Mesothelial cell of epicardium (in vitro differentiated cells): ENCODE measurements around the gene SMIM44. TPM values are rescaled to one million over a fixed set of nuclear protein-coding genes. Genes with fewer than 3 reads are reported as not detected.

ENCODE experiments used
- DNase-seq, 2 experiments: peaks; one replicate each; pipeline ENCODE4 v3.0.0; 2021; ENCODE audit warnings: low spot score in 2 of 2; ENCODE audit not compliant: unreplicated experiment in 2 of 2
- H3K27ac Mint-ChIP-seq: 2 replicates; pipeline ENCODE4 v1.8.0; 2021; ENCODE audit warnings: mixed read lengths
- H3K27me3 Mint-ChIP-seq: 2 replicates; pipeline ENCODE4 v1.8.0; 2021; ENCODE audit warnings: low read depth, mixed read lengths
- H3K36me3 Mint-ChIP-seq: 2 replicates; pipeline ENCODE4 v1.8.0; 2021; ENCODE audit warnings: mixed read lengths
- H3K4me1 Mint-ChIP-seq: 2 replicates; pipeline ENCODE4 v1.8.0; 2021; ENCODE audit warnings: mixed read lengths
- H3K4me3 Mint-ChIP-seq: 2 replicates; pipeline ENCODE4 v1.8.0; 2021; ENCODE audit warnings: mild to moderate bottlenecking, moderate library complexity, mixed read lengths
- H3K9me3 Mint-ChIP-seq: 2 replicates; pipeline ENCODE4 v1.8.0; 2021; ENCODE audit warnings: mixed read lengths
- total RNA-seq: library from RNA; stranded (reverse); gene quantifications from 3 replicates; pipeline ENCODE4 v1.2.1, GENCODE V29; 2021
- TF ChIP-seq, protein P1 (sequence below): fragments of 200-600 bp; sonication (generic); IDR thresholded peaks from one replicate; pipeline ENCODE4 v1.5.0; 2021; ENCODE audit warnings: antibody characterized with exemption; ENCODE audit not compliant: unreplicated experiment

Gene SMIM44
- total RNA-seq, 1 donor from 2014 or later, result not detected

- H3K27ac Mint-ChIP-seq, result no peak overlapping the region
Observed at GRCh38 chr19:3524078-3524842, 41.0 kb upstream of the SMIM44 start.

DNA sequence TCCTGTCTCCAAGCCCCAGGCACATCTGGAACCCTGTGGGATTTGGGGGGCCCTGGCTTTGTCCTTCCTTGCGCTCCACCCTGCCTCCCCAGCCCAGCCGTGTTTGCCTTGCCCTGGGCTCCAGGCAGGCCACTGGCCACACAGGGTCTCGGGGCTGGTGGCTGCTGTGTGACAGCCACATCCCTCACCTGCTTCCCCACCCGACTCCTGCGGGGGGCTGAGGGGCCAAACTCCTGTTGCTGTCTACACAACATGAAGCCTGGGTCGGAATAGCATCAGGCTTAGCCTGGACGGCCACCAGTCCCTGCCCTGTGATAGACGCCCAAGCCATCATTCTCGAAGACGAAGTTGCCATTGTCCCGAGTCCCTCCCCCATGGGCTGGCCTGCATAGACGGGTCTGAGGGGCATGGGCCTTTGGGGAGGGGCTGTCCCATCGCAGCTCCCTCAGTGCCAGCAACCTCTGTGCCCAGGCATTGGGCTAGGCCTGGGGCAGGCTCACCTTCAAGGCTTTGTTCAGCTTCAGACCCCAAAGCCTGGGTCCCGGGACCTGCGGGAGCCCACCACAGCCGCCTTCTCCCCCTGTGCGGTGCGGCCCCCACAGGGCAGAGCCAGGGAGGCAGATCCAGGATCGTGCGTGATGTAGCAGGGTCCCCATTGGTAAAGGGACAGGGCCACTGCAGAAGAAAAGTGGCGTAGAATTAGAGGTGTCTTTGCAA lies 40.3 kb upstream of the SMIM44 start:
- Mint-ChIP-seq H3K4me1 (peaks cover 5% of the 10 kb centered on the region), H3K4me3 (no peak overlapping the region), H3K27ac (no peak overlapping the region), H3K9me3 (no peaks in the 10 kb centered on the region), H3K36me3 (peaks cover 11% of the 10 kb centered on the region), H3K27me3 (no peaks in the 10 kb centered on the region)
- TF ChIP-seq, protein P1, sequence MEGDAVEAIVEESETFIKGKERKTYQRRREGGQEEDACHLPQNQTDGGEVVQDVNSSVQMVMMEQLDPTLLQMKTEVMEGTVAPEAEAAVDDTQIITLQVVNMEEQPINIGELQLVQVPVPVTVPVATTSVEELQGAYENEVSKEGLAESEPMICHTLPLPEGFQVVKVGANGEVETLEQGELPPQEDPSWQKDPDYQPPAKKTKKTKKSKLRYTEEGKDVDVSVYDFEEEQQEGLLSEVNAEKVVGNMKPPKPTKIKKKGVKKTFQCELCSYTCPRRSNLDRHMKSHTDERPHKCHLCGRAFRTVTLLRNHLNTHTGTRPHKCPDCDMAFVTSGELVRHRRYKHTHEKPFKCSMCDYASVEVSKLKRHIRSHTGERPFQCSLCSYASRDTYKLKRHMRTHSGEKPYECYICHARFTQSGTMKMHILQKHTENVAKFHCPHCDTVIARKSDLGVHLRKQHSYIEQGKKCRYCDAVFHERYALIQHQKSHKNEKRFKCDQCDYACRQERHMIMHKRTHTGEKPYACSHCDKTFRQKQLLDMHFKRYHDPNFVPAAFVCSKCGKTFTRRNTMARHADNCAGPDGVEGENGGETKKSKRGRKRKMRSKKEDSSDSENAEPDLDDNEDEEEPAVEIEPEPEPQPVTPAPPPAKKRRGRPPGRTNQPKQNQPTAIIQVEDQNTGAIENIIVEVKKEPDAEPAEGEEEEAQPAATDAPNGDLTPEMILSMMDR, result no peak
- DNase-seq, result no peak

More at GRCh38 chr19:3524078-3524842, 41.0 kb upstream of the SMIM44 start:
- Mint-ChIP-seq H3K4me1 (peaks cover 5% of the 10 kb centered on the region), H3K27me3 (no peaks in the 10 kb centered on the region), H3K36me3 (peaks cover 11% of the 10 kb centered on the region), H3K4me3 (no peak overlapping the region), H3K9me3 (no peaks in the 10 kb centered on the region)
- DNase-seq, result no peak
- TF ChIP-seq, protein P1, result no peak

- H3K4me3 Mint-ChIP-seq, result no peak overlapping the region
- H3K9me3 Mint-ChIP-seq, result no peaks in the 10 kb centered on the region
- DNase-seq, result no peak
- no peaks in the 10 kb centered on the region for H3K27me3 Mint-ChIP-seq
- peaks cover 11% of the 10 kb centered on the region for H3K36me3 Mint-ChIP-seq
- peak overlapping the region; percentile 4 for H3K27ac Mint-ChIP-seq
- peaks cover 5% of the 10 kb centered on the region for H3K4me1 Mint-ChIP-seq
- TF ChIP-seq, protein P1, result no peak
Observed at GRCh38 chr19:3522421-3523360, 39.5 kb upstream of the SMIM44 start.

DNA sequence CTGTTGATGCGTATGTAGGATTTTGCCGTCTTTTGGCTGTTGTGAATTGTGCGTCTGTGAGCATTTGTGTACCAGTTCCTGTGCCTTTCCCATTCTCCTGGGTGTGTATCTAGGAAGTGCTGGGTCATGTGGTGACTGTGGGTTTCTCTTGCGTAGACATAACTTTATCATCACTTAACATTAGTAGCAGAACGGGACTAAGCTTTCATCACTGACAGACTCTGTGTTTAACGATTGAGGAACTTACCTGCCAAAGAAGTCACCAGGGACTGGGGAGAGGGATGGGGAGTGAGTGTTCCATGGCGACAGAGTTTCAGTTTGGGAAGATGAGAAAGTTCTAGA lies 37.8 kb upstream of the SMIM44 start:
- TF ChIP-seq, protein P1, result no peak
- no peaks in the 10 kb centered on the region for H3K9me3 Mint-ChIP-seq
- no peak overlapping the region for H3K4me3 Mint-ChIP-seq
- peaks cover 8% of the 10 kb centered on the region for H3K36me3 Mint-ChIP-seq
- no peaks in the 10 kb centered on the region for H3K27me3 Mint-ChIP-seq
- no peak for DNase-seq
- H3K4me1 Mint-ChIP-seq, result peaks cover 5% of the 10 kb centered on the region
- H3K27ac Mint-ChIP-seq, result peak overlapping the region; percentile 44
